Measurements from ENCODE around the gene IGF1R. TPM values are rescaled to one million over a fixed set of nuclear protein-coding genes. Genes with fewer than 3 reads are reported as not detected.

Gene IGF1R
- total RNA-seq, 2 donors from 2014 or later = 35.0 to 37.0 TPM

DNA sequence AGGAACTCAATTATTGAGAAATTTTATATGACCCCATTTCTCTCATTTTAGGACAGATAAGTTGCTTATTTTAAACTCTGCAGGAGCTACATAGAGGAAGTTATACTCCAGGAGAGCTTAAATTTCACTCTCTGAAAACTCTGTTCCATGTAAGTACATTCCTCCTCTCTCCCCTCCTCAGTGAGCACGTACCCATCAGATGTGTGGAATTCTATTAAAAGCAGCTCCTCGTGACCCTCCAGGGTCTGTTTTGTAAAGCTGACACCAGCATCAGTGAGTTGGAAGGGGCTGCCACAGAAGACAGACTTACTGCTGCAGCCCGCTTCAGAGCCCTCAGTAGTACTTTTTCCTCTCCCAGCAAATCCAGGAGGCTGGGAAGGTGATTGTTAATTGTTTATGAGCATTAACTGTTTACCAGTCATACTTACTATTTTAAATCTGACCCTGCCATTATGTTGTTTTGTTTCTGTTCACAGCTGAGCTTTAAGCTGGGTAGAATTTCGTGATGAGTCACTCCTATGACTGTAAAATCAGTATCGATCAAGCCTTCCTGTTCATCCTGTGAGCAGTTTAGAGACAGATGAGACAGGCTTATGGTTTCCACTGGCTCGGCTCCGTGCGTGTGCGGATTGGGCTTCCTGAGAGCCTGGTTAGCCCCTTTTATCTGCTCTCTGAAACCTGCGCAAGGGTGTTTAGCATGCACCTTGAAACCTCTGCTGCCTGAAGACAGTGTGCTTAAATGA, 20.4 kb downstream of the IGF1R start:
- H3K4me1 ChIP-seq = no peaks in the 10 kb centered on the region
- intact Hi-C loops (cut with DNase I) = loop anchor here (10.0 kb wide), 1 partner anchor 106 kb away; no protein-coding TSS in a partner anchor
- H3K9me3 ChIP-seq = no peaks in the 10 kb centered on the region
- no peak overlapping the region for H3K4me3 ChIP-seq
- H3K27ac ChIP-seq = no peak overlapping the region
- no peak for DNase-seq
- H3K9ac ChIP-seq (ENCODE audit: low read depth in 2 of 2, low read length in 2 of 2) = no peak overlapping the region
- H3K27me3 ChIP-seq = no peaks in the 10 kb centered on the region
- TF ChIP-seq, protein P1, sequence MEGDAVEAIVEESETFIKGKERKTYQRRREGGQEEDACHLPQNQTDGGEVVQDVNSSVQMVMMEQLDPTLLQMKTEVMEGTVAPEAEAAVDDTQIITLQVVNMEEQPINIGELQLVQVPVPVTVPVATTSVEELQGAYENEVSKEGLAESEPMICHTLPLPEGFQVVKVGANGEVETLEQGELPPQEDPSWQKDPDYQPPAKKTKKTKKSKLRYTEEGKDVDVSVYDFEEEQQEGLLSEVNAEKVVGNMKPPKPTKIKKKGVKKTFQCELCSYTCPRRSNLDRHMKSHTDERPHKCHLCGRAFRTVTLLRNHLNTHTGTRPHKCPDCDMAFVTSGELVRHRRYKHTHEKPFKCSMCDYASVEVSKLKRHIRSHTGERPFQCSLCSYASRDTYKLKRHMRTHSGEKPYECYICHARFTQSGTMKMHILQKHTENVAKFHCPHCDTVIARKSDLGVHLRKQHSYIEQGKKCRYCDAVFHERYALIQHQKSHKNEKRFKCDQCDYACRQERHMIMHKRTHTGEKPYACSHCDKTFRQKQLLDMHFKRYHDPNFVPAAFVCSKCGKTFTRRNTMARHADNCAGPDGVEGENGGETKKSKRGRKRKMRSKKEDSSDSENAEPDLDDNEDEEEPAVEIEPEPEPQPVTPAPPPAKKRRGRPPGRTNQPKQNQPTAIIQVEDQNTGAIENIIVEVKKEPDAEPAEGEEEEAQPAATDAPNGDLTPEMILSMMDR (IDR thresholded peaks at IDR 0.05) = no peak
- H3K36me3 ChIP-seq = no peaks in the 10 kb centered on the region

DNA sequence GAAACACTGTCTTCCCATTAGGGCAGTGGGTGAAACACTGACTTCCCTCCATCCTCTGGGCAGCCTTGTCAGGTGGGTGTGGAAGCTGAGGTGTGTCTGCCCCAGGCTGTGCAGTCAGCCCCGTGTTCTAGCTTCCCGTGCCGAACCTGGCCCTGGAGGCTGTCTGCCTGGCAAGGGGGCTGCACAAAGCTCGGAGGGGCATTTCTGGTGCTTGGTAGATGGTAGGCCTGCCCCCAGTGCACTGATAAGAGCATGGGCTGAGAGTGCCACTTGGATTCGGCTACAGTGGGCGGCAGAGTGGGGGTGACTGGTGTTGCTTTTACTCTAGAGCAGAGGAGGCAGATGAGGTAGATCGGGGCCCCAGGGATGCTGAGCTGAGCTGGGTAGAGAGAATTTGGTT, 21.3 kb downstream of the IGF1R start:
- H3K36me3 ChIP-seq = no peaks in the 10 kb centered on the region
- no peak for DNase-seq
- H3K4me3 ChIP-seq = no peak overlapping the region
- TF ChIP-seq, protein P1 (IDR thresholded peaks at IDR 0.05) = no peak
- intact Hi-C loops (cut with DNase I) = loop anchor here (10.0 kb wide), 1 partner anchor 105 kb away; no protein-coding TSS in a partner anchor
- no peak overlapping the region for H3K27ac ChIP-seq
- H3K9ac ChIP-seq (ENCODE audit: low read depth in 2 of 2, low read length in 2 of 2) = no peak overlapping the region
- no peaks in the 10 kb centered on the region for H3K4me1 ChIP-seq
- no peaks in the 10 kb centered on the region for H3K27me3 ChIP-seq
- no peaks in the 10 kb centered on the region for H3K9me3 ChIP-seq

DNA sequence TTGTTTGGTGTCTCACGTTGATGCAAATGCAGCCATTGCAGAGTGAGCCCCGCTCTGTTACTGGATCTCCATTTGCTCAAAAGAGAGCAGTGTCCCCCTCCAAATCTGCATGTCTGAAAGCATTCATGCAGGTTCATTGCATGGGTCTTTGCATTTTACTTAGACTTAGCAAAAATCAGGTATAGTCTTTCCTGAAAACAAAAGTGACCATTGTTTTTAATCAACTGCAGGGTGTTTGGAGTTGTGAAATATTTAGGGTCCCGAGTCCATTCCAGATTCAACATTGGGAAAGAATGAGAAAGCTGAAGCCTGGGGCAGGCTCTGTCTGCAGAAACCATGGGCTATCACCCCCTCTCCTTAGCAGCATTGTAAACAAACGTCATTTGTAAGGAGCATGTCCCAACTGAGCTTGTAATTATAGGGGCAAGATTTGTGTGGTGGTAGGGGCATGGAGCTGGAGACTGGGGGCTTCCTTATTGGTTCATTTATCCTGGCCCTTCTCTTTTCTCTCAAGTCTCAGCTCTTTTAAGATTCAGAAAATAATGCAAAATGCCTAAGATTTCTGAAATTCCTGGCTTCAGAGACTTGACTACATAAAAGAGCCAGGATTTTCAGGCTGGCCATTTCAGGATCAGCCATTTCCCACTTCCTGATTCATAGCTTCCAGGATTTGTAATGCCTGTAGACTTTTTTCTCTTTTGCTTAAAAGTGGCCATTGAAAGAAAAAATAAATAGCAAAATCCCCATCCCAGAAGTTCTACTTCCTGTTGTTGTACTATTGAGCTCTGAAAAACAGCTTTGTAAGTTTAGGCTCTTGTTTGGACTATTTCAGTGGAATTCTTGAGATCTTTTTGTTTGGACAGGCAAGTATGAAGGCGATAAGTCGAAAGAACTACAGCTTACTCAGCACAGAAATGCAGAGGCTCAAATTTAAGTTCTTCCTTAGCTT, 23.0 kb downstream of the IGF1R start:
- intact Hi-C loops (cut with DNase I) = no loop called here
- Histone ChIP-seq H3K27me3 (no peaks in the 10 kb centered on the region), H3K4me3 (no peak overlapping the region), H3K4me1 (no peaks in the 10 kb centered on the region), H3K36me3 (no peaks in the 10 kb centered on the region), H3K9ac (ENCODE audit: low read depth in 2 of 2, low read length in 2 of 2) (no peak overlapping the region), H3K9me3 (no peaks in the 10 kb centered on the region), H3K27ac (peak overlapping the region; percentile 24)
- DNase-seq = no peak
- TF ChIP-seq, protein P1 (IDR thresholded peaks at IDR 0.05) = no peak

DNA sequence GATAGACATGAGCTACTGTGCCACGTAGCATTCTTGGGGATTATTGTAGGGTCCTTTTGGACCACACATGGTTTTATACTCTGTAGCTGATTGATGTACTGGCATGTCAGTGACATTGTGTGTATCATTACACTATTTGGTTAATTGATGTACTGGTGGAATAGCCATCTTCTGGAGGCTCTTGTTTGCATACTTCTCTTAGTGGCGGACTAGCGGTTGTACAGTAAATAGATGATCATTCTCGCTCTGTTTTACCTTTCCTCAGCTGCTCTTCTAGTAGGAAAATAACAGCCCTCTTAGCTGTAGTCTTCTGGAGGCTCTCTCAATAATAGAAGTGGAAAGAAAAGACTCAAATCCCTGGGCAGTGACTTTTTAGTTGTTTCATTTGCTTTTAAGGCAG, 24.8 kb downstream of the IGF1R start:
- Histone ChIP-seq H3K9me3 (no peaks in the 10 kb centered on the region), H3K27ac (no peak overlapping the region), H3K4me1 (no peaks in the 10 kb centered on the region), H3K36me3 (no peaks in the 10 kb centered on the region), H3K27me3 (no peaks in the 10 kb centered on the region), H3K4me3 (no peak overlapping the region), H3K9ac (ENCODE audit: low read depth in 2 of 2, low read length in 2 of 2) (no peak overlapping the region)
- no peak for DNase-seq
- TF ChIP-seq, protein P1 (IDR thresholded peaks at IDR 0.05) = no peak
- intact Hi-C loops (cut with DNase I) = no loop called here

DNA sequence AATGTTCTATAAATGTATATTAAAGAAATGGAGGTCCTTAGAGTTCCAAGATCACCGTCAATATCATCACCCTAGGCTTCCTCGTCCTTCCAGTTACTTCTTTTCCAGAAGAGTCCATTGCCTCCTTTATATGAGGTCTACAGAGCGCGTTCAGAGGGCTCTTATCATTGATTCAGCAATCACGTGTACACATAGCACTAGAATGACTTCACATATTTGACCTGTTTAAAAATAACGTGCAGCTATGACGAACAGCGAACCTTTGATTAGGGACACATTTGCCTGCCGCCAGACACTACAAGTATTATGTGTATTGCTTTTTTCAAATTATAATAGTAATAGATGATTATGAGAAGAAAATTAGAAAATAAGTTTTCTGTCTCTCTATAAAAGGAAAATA, 26.0 kb downstream of the IGF1R start:
- H3K36me3 ChIP-seq = no peaks in the 10 kb centered on the region
- H3K27ac ChIP-seq = no peak overlapping the region
- H3K9ac ChIP-seq (ENCODE audit: low read depth in 2 of 2, low read length in 2 of 2) = no peak overlapping the region
- TF ChIP-seq, protein P1 (IDR thresholded peaks at IDR 0.05) = no peak
- H3K4me3 ChIP-seq = no peak overlapping the region
- no peaks in the 10 kb centered on the region for H3K4me1 ChIP-seq
- intact Hi-C loops (cut with DNase I) = no loop called here
- H3K27me3 ChIP-seq = no peaks in the 10 kb centered on the region
- H3K9me3 ChIP-seq = no peaks in the 10 kb centered on the region
- DNase-seq = no peak

Data from colonic mucosa (tissue), 4 donors.